K562 (cell line): ENCODE results near the gene COL5A1.

ENCODE experiments used
- ATF3 ChIP-seq, 2 experiments: fragments of 450-650 bp in 1 of 2; sonication (generic) in 1 of 2; formaldehyde crosslinking in 1 of 2; IDR thresholded peaks in 1 of 2; conservative IDR thresholded peaks in 1 of 2; 2 replicates each; pipeline versions ENCODE4 v1.6.1 to v1.8.1; 2016 to 2023; ENCODE audit warnings: mild to moderate bottlenecking in 2 of 2, moderate library complexity in 2 of 2, inconsistent platforms in 1 of 2, missing genetic modification reagents in 1 of 2
- CTCF ChIP-seq, 3 experiments: IDR thresholded peaks in 2 of 3; conservative IDR thresholded peaks in 1 of 3; 2 replicates each; pipeline ENCODE4 v1.5.1; 2011 to 2012; ENCODE audit warnings: low read length in 3 of 3, mild to moderate bottlenecking in 3 of 3, control low read depth in 2 of 3, improper control_type of control experiment in 1 of 3, inconsistent platforms in 1 of 3, low read depth in 1 of 3, mixed read lengths in 1 of 3, moderate library complexity in 1 of 3; ENCODE audit not compliant: insufficient read depth in 2 of 3
- ESRRA ChIP-seq: fragments of 450-650 bp; IDR thresholded peaks from 2 replicates; pipeline ENCODE4 v1.6.1; 2014; ENCODE audit warnings: low read depth, mild to moderate bottlenecking, moderate library complexity, borderline replicate concordance
- EZH2 ChIP-seq: IDR thresholded peaks from 2 replicates; pipeline ENCODE4 v1.6.1; 2012; ENCODE audit warnings: low read depth, mild to moderate bottlenecking, inconsistent platforms, low read length, borderline replicate concordance
- JUN ChIP-seq, 2 experiments: sonication (generic) in 1 of 2; formaldehyde crosslinking in 1 of 2; IDR thresholded peaks; 2 replicates each; pipeline versions ENCODE4 v1.6.1 to v1.8.0; 2012 to 2022; ENCODE audit warnings: borderline replicate concordance in 2 of 2, mild to moderate bottlenecking in 2 of 2, improper control_type of control experiment in 1 of 2, low read depth in 1 of 2, low read length in 1 of 2, missing genetic modification reagents in 1 of 2
- ZBTB1 ChIP-seq: sonication (generic); formaldehyde crosslinking; IDR thresholded peaks from 2 replicates; pipeline ENCODE4 v1.8.1; 2023; ENCODE audit warnings: missing genetic modification reagents, low read depth, mild to moderate bottlenecking, borderline replicate concordance
- ZNF143 ChIP-seq: sonication (generic); formaldehyde crosslinking; IDR thresholded peaks from 2 replicates; pipeline ENCODE4 v1.9.0; 2022; ENCODE audit warnings: mild to moderate bottlenecking, missing genetic modification reagents
- TF ChIP-seq, protein P1 (sequence below): IDR thresholded peaks from 2 replicates; pipeline ENCODE4 v1.6.1; 2014; ENCODE audit warnings: antibody characterized with exemption
- TF ChIP-seq, protein P2 (sequence below): sonication (generic); formaldehyde crosslinking; IDR thresholded peaks from 2 replicates; pipeline ENCODE4 v1.5.0; 2020; ENCODE audit warnings: missing genetic modification reagents
- TF ChIP-seq, protein P3 (sequence below), 2 experiments: IDR thresholded peaks; 2 replicates each; pipeline ENCODE4 v1.6.1; 2011; ENCODE audit warnings: borderline replicate concordance in 1 of 2, control low read depth in 1 of 2, low read depth in 1 of 2, low read length in 1 of 2, mild to moderate bottlenecking in 1 of 2, mixed read lengths in 1 of 2, moderate library complexity in 1 of 2; ENCODE audit not compliant: insufficient read depth in 1 of 2, insufficient read length in 1 of 2, poor library complexity in 1 of 2, severe bottlenecking in 1 of 2; ENCODE audit errors: extremely low read depth in 1 of 2

- TF ChIP-seq, protein P1, sequence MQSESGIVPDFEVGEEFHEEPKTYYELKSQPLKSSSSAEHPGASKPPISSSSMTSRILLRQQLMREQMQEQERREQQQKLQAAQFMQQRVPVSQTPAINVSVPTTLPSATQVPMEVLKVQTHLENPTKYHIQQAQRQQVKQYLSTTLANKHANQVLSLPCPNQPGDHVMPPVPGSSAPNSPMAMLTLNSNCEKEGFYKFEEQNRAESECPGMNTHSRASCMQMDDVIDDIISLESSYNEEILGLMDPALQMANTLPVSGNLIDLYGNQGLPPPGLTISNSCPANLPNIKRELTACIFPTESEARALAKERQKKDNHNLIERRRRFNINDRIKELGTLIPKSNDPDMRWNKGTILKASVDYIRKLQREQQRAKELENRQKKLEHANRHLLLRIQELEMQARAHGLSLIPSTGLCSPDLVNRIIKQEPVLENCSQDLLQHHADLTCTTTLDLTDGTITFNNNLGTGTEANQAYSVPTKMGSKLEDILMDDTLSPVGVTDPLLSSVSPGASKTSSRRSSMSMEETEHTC = no peak
- TF ChIP-seq CTCF (IDR thresholded peaks at IDR 0.05 in 2 of 3, conservative IDR thresholded peaks at IDR 0.05 in 1 of 3; ENCODE audit: insufficient read depth in 2 of 3, low read depth in 1 of 3, low read length in 3 of 3) = peak; percentile 52 to 71 (median 54)
- no peak for TF ChIP-seq ZBTB1 (CRISPR knock-in tag)
- no peak for TF ChIP-seq ATF3 (IDR thresholded peaks at IDR 0.05)
- TF ChIP-seq ATF3 (CRISPR knock-in tag; conservative IDR thresholded peaks at IDR 0.05) = no peak
- TF ChIP-seq, protein P2, sequence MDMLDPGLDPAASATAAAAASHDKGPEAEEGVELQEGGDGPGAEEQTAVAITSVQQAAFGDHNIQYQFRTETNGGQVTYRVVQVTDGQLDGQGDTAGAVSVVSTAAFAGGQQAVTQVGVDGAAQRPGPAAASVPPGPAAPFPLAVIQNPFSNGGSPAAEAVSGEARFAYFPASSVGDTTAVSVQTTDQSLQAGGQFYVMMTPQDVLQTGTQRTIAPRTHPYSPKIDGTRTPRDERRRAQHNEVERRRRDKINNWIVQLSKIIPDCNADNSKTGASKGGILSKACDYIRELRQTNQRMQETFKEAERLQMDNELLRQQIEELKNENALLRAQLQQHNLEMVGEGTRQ = no peak
- no peak for TF ChIP-seq ZNF143 (CRISPR knock-in tag)
- TF ChIP-seq EZH2 = no peak
- TF ChIP-seq ESRRA = no peak
- no peak for TF ChIP-seq JUN (IDR thresholded peaks at IDR 0.05; ENCODE audit: borderline replicate concordance, low read depth, low read length)
- TF ChIP-seq JUN (CRISPR knock-in tag; IDR thresholded peaks at IDR 0.05; ENCODE audit: borderline replicate concordance) = no peak
- TF ChIP-seq, protein P3, sequence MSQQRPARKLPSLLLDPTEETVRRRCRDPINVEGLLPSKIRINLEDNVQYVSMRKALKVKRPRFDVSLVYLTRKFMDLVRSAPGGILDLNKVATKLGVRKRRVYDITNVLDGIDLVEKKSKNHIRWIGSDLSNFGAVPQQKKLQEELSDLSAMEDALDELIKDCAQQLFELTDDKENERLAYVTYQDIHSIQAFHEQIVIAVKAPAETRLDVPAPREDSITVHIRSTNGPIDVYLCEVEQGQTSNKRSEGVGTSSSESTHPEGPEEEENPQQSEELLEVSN (IDR thresholded peaks at IDR 0.05; ENCODE audit: borderline replicate concordance in 1 of 2, extremely low read depth in 1 of 2, insufficient read depth in 1 of 2, insufficient read length in 1 of 2, low read depth in 1 of 2, low read length in 1 of 2, poor library complexity in 1 of 2, severe bottlenecking in 1 of 2) = no peak
These were observed 176.5 kb downstream of the COL5A1 start for GRCh38 chr9:134818000-134818568.
